ENCODE results near the gene SMKR1. TPM values are rescaled to one million over a fixed set of nuclear protein-coding genes. Genes with fewer than 3 reads are reported as not detected.

Gene SMKR1
- total and polyA plus RNA-seq, 2 of the 8 experiments (the other 6 are each of a cell fraction or from before 2014, with no cell fraction given) = 0.39 to 1.6 TPM

GRCh38 chr7:129530795-129531391 lies 28.6 kb downstream of the SMKR1 start:
- 87% methylated on average over 5 of the region's 5 CpGs; no CpG with 5 or more reads in 1 of the 2 experiments for WGBS, 2 experiments (ENCODE audit: extremely low coverage in 1 of 2, insufficient coverage in 1 of 2, insufficient read length in 1 of 2, insufficient replicate concordance in 2 of 2, low coverage in 1 of 2, low lambda C conversion rate in 2 of 2, missing lambda C conversion rate in 1 of 2)
- Histone ChIP-seq H3K18ac (ENCODE audit: extremely low read depth, low read length) (no peak overlapping the region), H2BK20ac (ENCODE audit: low read length) (no peak overlapping the region), H3K9me3 (ENCODE audit: insufficient read depth in 2 of 2, low read depth in 1 of 2, low read length in 1 of 2) (no peaks in the 10 kb centered on the region), H3K23ac (ENCODE audit: insufficient read length) (no peak overlapping the region), H3K14ac (ENCODE audit: insufficient read length) (no peak overlapping the region), H3K36me3 (ENCODE audit: control insufficient read depth in 2 of 4, insufficient read depth in 4 of 4, low read length in 3 of 4) (no peaks in the 10 kb centered on the region), H3K4ac (replicated peaks; ENCODE audit: insufficient read length, low read depth, low read length) (no peak overlapping the region), H3K79me1 (ENCODE audit: low read depth, low read length) (no peaks in the 10 kb centered on the region), H3K9ac (replicated peaks in 1 of 4; ENCODE audit: extremely low read depth in 1 of 4, low read depth in 3 of 4, low read length in 3 of 4) (no peak overlapping the region), H3K27ac (ENCODE audit: low read depth, low read length) (no peak overlapping the region), H4K20me1 (replicated peaks in 1 of 2; ENCODE audit: control insufficient read depth in 1 of 2, insufficient read depth in 2 of 2, low read length in 2 of 2) (no peaks in the 10 kb centered on the region), H3K4me3 (ENCODE audit: extremely low read depth in 1 of 4, insufficient read depth in 2 of 4, low read depth in 3 of 4, low read length in 4 of 4) (no peak overlapping the region), H3K27me3 (replicated peaks in 1 of 4; ENCODE audit: control insufficient read depth in 3 of 4, extremely low read depth in 1 of 4, insufficient read depth in 3 of 4, low read length in 3 of 4) (no peaks in the 10 kb centered on the region), H4K91ac (replicated peaks; ENCODE audit: insufficient read length, low read length) (no peak overlapping the region), H3K23me2 (ENCODE audit: low read depth, low read length) (no peaks in the 10 kb centered on the region), H3K56ac (replicated peaks; ENCODE audit: insufficient read length, low read depth, low read length) (no peak overlapping the region), H2BK12ac (ENCODE audit: low read depth, low read length) (no peak overlapping the region), H2AFZ (ENCODE audit: low read length) (no peak overlapping the region), H3K4me1 (replicated peaks in 1 of 4; ENCODE audit: control insufficient read depth in 3 of 4, insufficient read depth in 4 of 4, low read length in 3 of 4) (peaks cover 0 to 4% (median under 1%) of the 10 kb centered on the region in 4 experiments; a peak in 3 of 7 replicates), H4K5ac (ENCODE audit: insufficient read length, low read depth, low read length) (no peak overlapping the region), H3K4me2 (ENCODE audit: insufficient read depth in 1 of 2, low read depth in 2 of 2, low read length in 2 of 2) (no peak overlapping the region), H2AK5ac (ENCODE audit: low read depth, low read length) (no peak overlapping the region), H2BK15ac (ENCODE audit: low read length) (no peak overlapping the region), H2BK120ac (replicated peaks; ENCODE audit: low read depth, low read length) (no peak overlapping the region), H2BK5ac (ENCODE audit: low read depth, low read length) (no peak overlapping the region), H4K8ac (ENCODE audit: extremely low read depth, insufficient read depth, low read length) (no peak overlapping the region), H3K79me2 (ENCODE audit: control insufficient read depth in 1 of 2, insufficient read depth in 2 of 2, low read length in 2 of 2) (no peaks in the 10 kb centered on the region)
- ChIA-PET POLR2A (ENCODE audit: partially characterized antibody) (interaction anchor here (0.6 kb wide), 1 partner anchor 99 kb away, joined by 3 read pairs; no protein-coding TSS in a partner anchor), CTCF (ENCODE audit: partially characterized antibody) (interaction anchor here (2.6 kb wide), 1 partner anchor 27 kb away, joined by 12 read pairs; no protein-coding TSS in a partner anchor)
- no peak for FAIRE-seq
- no peak for DNase-seq (ENCODE audit: low read depth in 1 of 2, low spot score in 2 of 2)
- TF ChIP-seq CTCF (IDR thresholded peaks at IDR 0.05; ENCODE audit: control extremely low read depth in 1 of 3, insufficient read depth in 1 of 3, low read depth in 1 of 3, low read length in 3 of 3) (no peak), TEAD4 (IDR thresholded peaks at IDR 0.05; ENCODE audit: low read depth, low read length) (no peak), SP4 (IDR thresholded peaks at IDR 0.05; ENCODE audit: low read length) (no peak), EGR1 (IDR thresholded peaks at IDR 0.05; ENCODE audit: borderline replicate concordance, low read depth, low read length) (no peak), SRF (IDR thresholded peaks at IDR 0.05; ENCODE audit: low read depth, low read length) (no peak), CTBP2 (IDR thresholded peaks at IDR 0.05; ENCODE audit: borderline replicate concordance, insufficient read depth, insufficient read length, low read length) (no peak), FOSL1 (IDR thresholded peaks at IDR 0.05; ENCODE audit: insufficient read depth, low read depth, low read length) (no peak), GTF2F1 (IDR thresholded peaks at IDR 0.05; ENCODE audit: borderline replicate concordance, low read depth, low read length) (no peak), POLR2AphosphoS5 (IDR thresholded peaks at IDR 0.05; ENCODE audit: low read depth, low read length) (no peak), SUZ12 (IDR thresholded peaks at IDR 0.05; ENCODE audit: low read length) (no peak)
